HG03175 (cell line): ENCODE data around the gene YWHAE.
A peak's percentile ranks its signal among the peaks of the same experiment; 100 is the strongest.
"Not testable (repeated sequence)": the region's sequence is repeated elsewhere in the genome, so short reads cannot be mapped to it uniquely, and the experiment has no call there.

Experiments used
- ATAC-seq: cut with Tn5 transposase; IDR thresholded peaks from one replicate; pipeline ENCODE4 v1.9.1; 2021; ENCODE audit warnings: mild to moderate bottlenecking, moderate library complexity; ENCODE audit not compliant: unreplicated experiment

YWHAE gene

GRCh38 chr17:1375615-1376014, 24.4 kb downstream of the YWHAE start:
- ATAC-seq, result no peak

- ATAC-seq, result peak; percentile 42
These were observed 25.4 kb downstream of the YWHAE start for GRCh38 chr17:1374431-1375177.

GRCh38 chr17:1373707-1374237, 26.2 kb downstream of the YWHAE start:
- no peak for ATAC-seq

- ATAC-seq, result no peak
These were observed 27.4 kb downstream of the YWHAE start for GRCh38 chr17:1372618-1373017.

GRCh38 chr17:1371893-1372590, 28.0 kb downstream of the YWHAE start:
- ATAC-seq, result no peak

- no peak for ATAC-seq
These were observed 31.4 kb downstream of the YWHAE start for GRCh38 chr17:1368588-1368987.

GRCh38 chr17:1367351-1367745, 32.7 kb downstream of the YWHAE start:
- no peak for ATAC-seq

GRCh38 chr17:1366234-1366633, 33.8 kb downstream of the YWHAE start:
- ATAC-seq, result no peak

GRCh38 chr17:1365445-1366039, 34.5 kb downstream of the YWHAE start:
- ATAC-seq, result no peak

GRCh38 chr17:1362964-1363363, 37.1 kb downstream of the YWHAE start:
- ATAC-seq, result peak; percentile 53

- ATAC-seq, result no peak
These were observed 37.8 kb downstream of the YWHAE start for GRCh38 chr17:1362065-1362848.

- ATAC-seq, result no peak
These were observed 39.0 kb downstream of the YWHAE start for GRCh38 chr17:1360975-1361374.

GRCh38 chr17:1360315-1360714, 39.7 kb downstream of the YWHAE start:
- not testable (repeated sequence) for ATAC-seq

- ATAC-seq, result no peak
These were observed 46.0 kb downstream of the YWHAE start for GRCh38 chr17:1354030-1354429.

- not testable (repeated sequence) for ATAC-seq
These were observed 47.5 kb downstream of the YWHAE start for GRCh38 chr17:1352530-1352929.

GRCh38 chr17:1351971-1352370, 48.1 kb downstream of the YWHAE start:
- ATAC-seq, result no peak

GRCh38 chr17:1351275-1351674, 48.7 kb downstream of the YWHAE start:
- no peak for ATAC-seq

- no peak for ATAC-seq
These were observed 52.3 kb downstream of the YWHAE start for GRCh38 chr17:1347589-1348323.

GRCh38 chr17:1344521-1344920, 55.5 kb downstream of the YWHAE start:
- no peak for ATAC-seq

GRCh38 chr17:1343554-1343953, 56.5 kb downstream of the YWHAE start:
- no peak for ATAC-seq
